ENCODE data around the gene CORO7. TPM values are rescaled to one million over a fixed set of nuclear protein-coding genes. Genes with fewer than 3 reads are reported as not detected.

The CORO7 gene
- polyA plus RNA-seq, 3 donors from 2014 or later = 37.6 to 112 (median 37.8) TPM

GRCh38 chr16:4381935-4382794 is 34.2 kb downstream of the CORO7 start:
- H3K36me3 Mint-ChIP-seq = peaks cover 0 to 4% (median 4%) of the 10 kb centered on the region in 3 donors
- H3K9me3 Mint-ChIP-seq = peaks cover 0 to 2% (median 0%) of the 10 kb centered on the region in 6 donors
- H3K4me1 Mint-ChIP-seq = peaks cover 0 to 4% of the 10 kb centered on the region in 2 donors
- peak overlapping the region in 1 of 6 donors; percentile 42 for H3K27ac Mint-ChIP-seq
- H3K4me3 Mint-ChIP-seq = no peak overlapping the region
- peaks cover 3 to 42% (median 5%) of the 10 kb centered on the region in 3 donors for H3K27me3 Mint-ChIP-seq (ENCODE audit: low read depth in 3 of 3)
- DNase-seq = no peak

DNA sequence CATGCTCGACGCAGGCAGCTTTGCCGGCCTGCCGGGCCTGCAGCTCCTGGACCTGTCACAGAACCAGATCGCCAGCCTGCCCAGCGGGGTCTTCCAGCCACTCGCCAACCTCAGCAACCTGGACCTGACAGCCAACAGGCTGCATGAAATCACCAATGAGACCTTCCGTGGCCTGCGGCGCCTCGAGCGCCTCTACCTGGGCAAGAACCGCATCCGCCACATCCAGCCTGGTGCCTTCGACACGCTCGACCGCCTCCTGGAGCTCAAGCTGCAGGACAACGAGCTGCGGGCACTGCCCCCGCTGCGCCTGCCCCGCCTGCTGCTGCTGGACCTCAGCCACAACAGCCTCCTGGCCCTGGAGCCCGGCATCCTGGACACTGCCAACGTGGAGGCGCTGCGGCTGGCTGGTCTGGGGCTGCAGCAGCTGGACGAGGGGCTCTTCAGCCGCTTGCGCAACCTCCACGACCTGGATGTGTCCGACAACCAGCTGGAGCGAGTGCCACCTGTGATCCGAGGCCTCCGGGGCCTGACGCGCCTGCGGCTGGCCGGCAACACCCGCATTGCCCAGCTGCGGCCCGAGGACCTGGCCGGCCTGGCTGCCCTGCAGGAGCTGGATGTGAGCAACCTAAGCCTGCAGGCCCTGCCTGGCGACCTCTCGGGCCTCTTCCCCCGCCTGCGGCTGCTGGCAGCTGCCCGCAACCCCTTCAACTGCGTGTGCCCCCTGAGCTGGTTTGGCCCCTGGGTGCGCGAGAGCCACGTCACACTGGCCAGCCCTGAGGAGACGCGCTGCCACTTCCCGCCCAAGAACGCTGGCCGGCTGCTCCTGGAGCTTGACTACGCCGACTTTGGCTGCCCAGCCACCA is 35.1 kb downstream of the CORO7 start:
- peaks cover 0 to 2% (median 0%) of the 10 kb centered on the region in 6 donors for H3K9me3 Mint-ChIP-seq
- peaks cover 0 to 4% (median 4%) of the 10 kb centered on the region in 3 donors for H3K36me3 Mint-ChIP-seq
- peaks cover 3 to 42% (median 5%) of the 10 kb centered on the region in 3 donors for H3K27me3 Mint-ChIP-seq (ENCODE audit: low read depth in 3 of 3)
- no peak for DNase-seq
- H3K4me1 Mint-ChIP-seq = peaks cover 0 to 4% of the 10 kb centered on the region in 2 donors
- no peak overlapping the region for H3K4me3 Mint-ChIP-seq
- H3K27ac Mint-ChIP-seq = no peak overlapping the region

GRCh38 chr16:4380119-4381063 is 36.0 kb downstream of the CORO7 start:
- H3K27ac Mint-ChIP-seq = peak overlapping the region in 1 of 6 donors; percentile 31
- H3K36me3 Mint-ChIP-seq = peaks cover 0 to 4% (median 4%) of the 10 kb centered on the region in 3 donors
- no peak for DNase-seq
- H3K27me3 Mint-ChIP-seq (ENCODE audit: low read depth in 3 of 3) = peaks cover 3 to 41% (median 5%) of the 10 kb centered on the region in 3 donors
- H3K9me3 Mint-ChIP-seq = peaks cover 0 to 1% (median 0%) of the 10 kb centered on the region in 6 donors
- H3K4me1 Mint-ChIP-seq = peaks cover 0 to 5% of the 10 kb centered on the region in 2 donors
- no peak overlapping the region for H3K4me3 Mint-ChIP-seq

- Mint-ChIP-seq H3K9me3 (no peaks in the 10 kb centered on the region), H3K27ac (no peak overlapping the region), H3K4me1 (peaks cover 0 to 3% of the 10 kb centered on the region in 2 donors), H3K4me3 (no peak overlapping the region), H3K27me3 (ENCODE audit: low read depth in 3 of 3) (peaks cover 3 to 34% (median 8%) of the 10 kb centered on the region in 3 donors), H3K36me3 (peaks cover 0 to 4% (median 4%) of the 10 kb centered on the region in 3 donors)
- DNase-seq = no peak
These were observed 37.3 kb downstream of the CORO7 start for GRCh38 chr16:4378999-4379690.

DNA sequence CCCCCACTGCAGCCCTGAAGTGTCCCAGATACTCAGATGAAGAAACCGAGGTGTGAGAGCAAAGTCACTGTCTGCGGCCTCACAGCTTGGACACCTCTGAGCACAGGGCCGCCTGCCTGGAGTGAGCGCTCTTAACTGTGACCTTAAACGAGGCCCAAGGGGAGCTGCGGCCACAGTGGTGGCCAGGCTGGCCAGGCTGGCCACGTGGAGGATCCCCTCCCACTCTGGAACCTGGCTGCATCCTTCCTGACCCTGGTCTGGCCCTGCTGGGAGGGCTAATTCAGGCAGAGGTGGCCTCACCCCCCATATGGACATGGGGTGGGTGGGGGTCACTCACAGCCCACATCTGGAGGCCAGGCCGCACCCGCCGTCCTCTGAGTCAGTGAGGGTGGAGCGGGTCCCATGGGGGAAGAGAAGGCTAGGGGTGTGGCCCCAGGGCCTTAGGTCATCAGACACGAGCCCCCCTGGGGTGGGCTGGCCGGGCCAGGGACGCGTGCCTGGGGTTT is 38.2 kb downstream of the CORO7 start:
- Mint-ChIP-seq H3K9me3 (no peaks in the 10 kb centered on the region), H3K4me3 (no peak overlapping the region), H3K4me1 (peaks cover 0 to 3% of the 10 kb centered on the region in 2 donors), H3K27ac (no peak overlapping the region), H3K36me3 (peaks cover 0 to 1% (median 1%) of the 10 kb centered on the region in 3 donors), H3K27me3 (ENCODE audit: low read depth in 3 of 3) (peaks cover 2 to 34% (median 8%) of the 10 kb centered on the region in 3 donors)
- DNase-seq = no peak

- peaks cover 0 to 6% of the 10 kb centered on the region in 2 donors for H3K4me1 Mint-ChIP-seq
- H3K36me3 Mint-ChIP-seq = no peaks in the 10 kb centered on the region
- no peak overlapping the region for H3K27ac Mint-ChIP-seq
- H3K4me3 Mint-ChIP-seq = no peak overlapping the region
- no peaks in the 10 kb centered on the region for H3K9me3 Mint-ChIP-seq
- no peak for DNase-seq
- H3K27me3 Mint-ChIP-seq (ENCODE audit: low read depth in 3 of 3) = peaks cover 2 to 30% (median 6%) of the 10 kb centered on the region in 3 donors
These were observed 38.7 kb downstream of the CORO7 start for GRCh38 chr16:4377573-4378154.

GRCh38 chr16:4376893-4377572 is 39.4 kb downstream of the CORO7 start:
- Mint-ChIP-seq H3K36me3 (no peaks in the 10 kb centered on the region), H3K4me3 (no peak overlapping the region), H3K4me1 (peaks cover 4 to 12% of the 10 kb centered on the region in 2 donors), H3K27me3 (ENCODE audit: low read depth in 3 of 3) (peaks cover 2 to 30% (median 6%) of the 10 kb centered on the region in 3 donors), H3K27ac (no peak overlapping the region), H3K9me3 (no peaks in the 10 kb centered on the region)
- DNase-seq = no peak

- H3K36me3 Mint-ChIP-seq = no peaks in the 10 kb centered on the region
- peaks cover 6 to 14% of the 10 kb centered on the region in 2 donors for H3K4me1 Mint-ChIP-seq
- no peaks in the 10 kb centered on the region for H3K9me3 Mint-ChIP-seq
- H3K4me3 Mint-ChIP-seq = no peak overlapping the region
- H3K27me3 Mint-ChIP-seq (ENCODE audit: low read depth in 3 of 3) = peaks cover 2 to 26% (median 6%) of the 10 kb centered on the region in 3 donors
- no peak for DNase-seq
- H3K27ac Mint-ChIP-seq = no peak overlapping the region
These were observed 40.1 kb downstream of the CORO7 start for GRCh38 chr16:4376126-4376892.

DNA sequence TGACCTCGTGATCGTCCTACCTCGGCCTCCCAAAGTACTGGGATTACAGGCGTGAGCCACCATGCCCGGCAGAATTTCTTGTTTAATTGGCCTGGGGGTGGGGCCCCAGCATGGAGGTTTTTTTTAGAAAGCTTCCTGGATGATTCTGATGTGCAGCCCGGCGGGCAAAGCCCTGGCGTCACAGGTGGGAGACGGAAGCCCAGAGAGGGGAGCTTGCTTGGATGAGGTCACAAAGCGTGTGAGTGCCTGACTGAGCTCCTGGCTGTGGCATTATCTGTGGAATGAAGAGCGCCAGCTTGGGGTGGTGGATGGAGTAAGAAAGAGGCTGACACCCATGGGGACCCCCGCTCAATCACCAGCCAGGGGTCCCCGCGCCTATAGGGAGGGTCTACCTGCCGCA is 40.7 kb downstream of the CORO7 start:
- no peak overlapping the region for H3K4me3 Mint-ChIP-seq
- peak overlapping the region in 1 of 6 donors; percentile 23 for H3K27ac Mint-ChIP-seq
- no peak for DNase-seq
- no peaks in the 10 kb centered on the region for H3K9me3 Mint-ChIP-seq
- peaks cover 9 to 16% of the 10 kb centered on the region in 2 donors for H3K4me1 Mint-ChIP-seq
- peaks cover 2 to 22% (median 6%) of the 10 kb centered on the region in 3 donors for H3K27me3 Mint-ChIP-seq (ENCODE audit: low read depth in 3 of 3)
- no peaks in the 10 kb centered on the region for H3K36me3 Mint-ChIP-seq

- Mint-ChIP-seq H3K36me3 (no peaks in the 10 kb centered on the region), H3K4me3 (no peak overlapping the region), H3K9me3 (no peaks in the 10 kb centered on the region), H3K27me3 (ENCODE audit: low read depth in 3 of 3) (peaks cover 2 to 10% (median 3%) of the 10 kb centered on the region in 3 donors), H3K4me1 (peaks cover 9 to 18% of the 10 kb centered on the region in 2 donors), H3K27ac (no peak overlapping the region)
- DNase-seq = no peak
These were observed 42.3 kb downstream of the CORO7 start for GRCh38 chr16:4373909-4374742.
